ENCODE data around the gene BBX.

BBX gene

DNA sequence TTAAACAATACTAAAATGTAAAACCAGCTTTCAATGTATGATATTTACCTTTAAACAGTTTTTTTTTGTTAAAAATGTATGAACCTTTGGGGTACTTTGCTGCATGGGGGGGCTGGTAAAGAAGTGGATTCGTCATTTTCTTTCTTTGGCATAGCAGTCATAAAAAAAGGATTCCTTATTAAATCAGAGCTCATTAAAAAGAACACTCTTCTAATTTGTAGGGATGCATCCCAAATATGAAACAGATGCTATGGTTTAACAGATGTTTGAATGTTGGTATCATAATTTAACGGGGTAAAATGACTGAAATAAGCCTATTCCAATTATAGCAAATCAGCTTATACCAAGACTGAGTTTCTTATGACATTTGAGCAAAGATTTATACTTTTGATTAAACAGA is 234.4 kb downstream of the BBX start:
- DNase-seq = no peak

DNA sequence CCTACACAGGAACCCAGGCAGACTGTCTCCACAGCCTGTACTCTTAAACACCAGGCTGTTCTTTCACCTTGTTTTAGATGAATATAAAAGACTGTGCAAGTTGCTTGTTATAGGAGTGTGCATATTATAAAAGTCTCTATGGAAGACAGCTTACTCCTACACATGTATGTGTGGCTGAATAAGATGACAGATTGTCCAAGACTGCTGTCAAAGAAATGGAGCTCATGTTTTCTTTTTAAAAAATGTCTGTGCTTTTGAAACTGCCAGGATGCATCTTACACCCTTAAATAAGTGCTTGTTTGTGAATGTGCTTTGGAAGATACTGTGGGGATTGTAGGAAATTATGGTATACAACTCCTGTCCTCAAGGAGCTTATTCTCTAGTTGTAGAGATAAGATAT is 237.4 kb downstream of the BBX start:
- no peak for DNase-seq

DNA sequence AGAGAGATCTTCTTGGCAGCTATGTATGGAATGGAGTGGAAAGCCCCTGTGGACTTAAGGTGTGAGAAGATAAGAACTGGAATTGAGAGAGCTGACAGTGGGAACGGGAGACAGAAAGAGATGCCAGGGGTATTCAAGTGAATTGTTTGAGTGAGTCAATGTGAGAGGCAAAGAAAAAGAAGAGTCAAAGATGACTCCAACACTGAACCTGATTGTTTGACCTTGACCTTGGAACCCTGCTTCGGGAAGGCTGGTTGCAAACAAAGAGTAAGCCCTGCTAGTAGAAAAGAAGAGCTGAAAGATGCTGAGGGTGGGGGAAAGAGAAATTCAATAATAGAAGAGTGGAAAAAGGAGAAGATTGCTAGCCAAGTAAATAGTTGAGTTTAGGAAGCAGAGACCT is 238.6 kb downstream of the BBX start:
- no peak for DNase-seq

DNA sequence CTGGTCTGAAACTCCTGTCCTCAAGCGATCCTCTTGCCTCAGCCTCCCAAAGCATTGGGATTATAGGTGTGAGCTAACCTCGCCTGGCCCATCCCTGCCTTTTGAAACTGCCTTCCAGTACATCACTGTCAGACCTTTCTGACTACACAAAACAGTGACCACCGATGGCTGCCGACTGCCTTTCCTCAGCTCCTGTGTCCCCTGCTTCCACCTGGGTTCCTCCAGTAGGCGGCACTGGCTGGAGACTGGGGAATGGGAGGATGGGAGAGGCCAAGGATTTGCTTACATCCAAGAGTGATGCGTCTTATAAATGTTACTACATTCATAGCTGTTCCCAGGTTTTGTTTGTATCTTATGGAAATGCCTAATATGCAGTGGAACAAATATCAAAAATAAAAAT is 242.8 kb downstream of the BBX start:
- DNase-seq = no peak

DNA sequence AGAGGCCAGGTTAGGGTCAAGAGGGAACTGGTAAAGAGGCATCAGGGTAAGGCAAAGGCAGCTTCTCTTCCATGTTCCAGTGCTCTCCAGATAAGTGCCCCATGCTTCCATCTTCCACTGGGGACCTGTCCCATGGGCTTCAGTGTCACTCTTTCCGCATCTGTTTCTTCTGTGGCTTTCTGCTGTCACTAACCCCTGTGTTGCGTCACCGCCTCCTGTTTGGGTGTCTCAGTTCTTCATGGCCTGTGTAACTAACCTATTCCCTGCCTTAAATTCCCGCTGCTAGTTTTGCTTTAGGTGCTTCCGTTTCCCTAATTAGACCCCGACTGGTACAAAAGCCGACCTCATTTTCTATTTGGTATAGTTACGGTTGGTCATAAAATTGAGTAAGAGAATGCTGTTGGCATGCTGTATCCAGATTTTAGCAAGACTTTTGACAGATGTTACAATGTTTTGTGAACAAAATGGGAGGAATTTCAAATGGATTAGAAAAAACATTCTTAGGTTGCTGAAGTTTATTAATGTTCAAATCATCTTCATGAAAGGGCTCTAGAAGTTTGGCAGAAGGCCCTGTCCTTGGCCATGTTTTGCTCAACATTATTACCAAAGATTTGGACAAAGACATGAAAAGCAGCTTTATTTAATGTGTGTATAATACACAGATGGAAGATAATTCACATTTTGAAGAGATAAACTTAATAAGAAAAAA is 245.3 kb downstream of the BBX start:
- DNase-seq = no peak

GRCh38 chr3:107769882-107770281 is 247.1 kb downstream of the BBX start:
- DNase-seq = no peak

DNA sequence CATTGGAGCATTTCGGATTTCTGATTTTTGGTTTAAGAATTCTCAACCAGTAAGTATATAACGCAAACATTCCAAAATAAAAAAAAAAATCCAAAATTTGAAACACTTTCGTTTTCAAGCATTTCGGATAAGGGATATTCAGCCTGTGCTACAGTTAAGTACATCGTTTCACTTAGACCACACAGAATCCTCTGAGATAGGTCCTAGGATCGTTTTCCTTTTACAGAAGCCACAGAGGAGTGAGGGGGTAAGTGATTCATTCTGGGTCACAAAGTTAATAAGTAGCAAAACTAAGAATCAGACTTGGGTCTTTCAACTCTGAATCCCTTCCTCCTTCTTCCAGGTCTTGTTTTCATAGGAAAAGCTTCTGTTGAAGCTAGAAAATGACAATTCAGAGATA is 249.3 kb downstream of the BBX start:
- no peak for DNase-seq

- DNase-seq = peak; percentile 5
Measured at GRCh38 chr3:107775974-107776373, 253.2 kb downstream of the BBX start.

DNA sequence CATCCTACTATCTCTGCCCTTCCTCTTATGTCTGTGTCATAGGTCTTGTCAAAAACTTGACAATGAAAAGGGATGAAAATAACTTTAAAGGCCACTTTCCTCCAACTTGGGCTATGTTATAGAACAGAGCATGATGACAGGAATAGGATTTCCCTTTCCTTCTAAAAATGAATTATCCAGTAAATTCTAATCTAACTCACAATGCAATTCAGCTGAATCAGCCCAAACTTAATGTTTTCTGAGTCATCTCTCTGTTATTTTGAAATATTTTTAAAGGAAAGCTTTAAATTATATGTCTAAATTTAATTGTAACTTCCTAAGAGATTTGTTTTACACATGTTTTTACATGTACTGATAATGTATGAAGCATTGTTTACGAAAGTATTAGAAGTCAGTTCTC is 258.5 kb downstream of the BBX start:
- no peak for DNase-seq

- DNase-seq = no peak
Measured at GRCh38 chr3:107782054-107782453, 259.3 kb downstream of the BBX start.

GRCh38 chr3:107790612-107791011 is 267.9 kb downstream of the BBX start:
- DNase-seq = no peak

DNA sequence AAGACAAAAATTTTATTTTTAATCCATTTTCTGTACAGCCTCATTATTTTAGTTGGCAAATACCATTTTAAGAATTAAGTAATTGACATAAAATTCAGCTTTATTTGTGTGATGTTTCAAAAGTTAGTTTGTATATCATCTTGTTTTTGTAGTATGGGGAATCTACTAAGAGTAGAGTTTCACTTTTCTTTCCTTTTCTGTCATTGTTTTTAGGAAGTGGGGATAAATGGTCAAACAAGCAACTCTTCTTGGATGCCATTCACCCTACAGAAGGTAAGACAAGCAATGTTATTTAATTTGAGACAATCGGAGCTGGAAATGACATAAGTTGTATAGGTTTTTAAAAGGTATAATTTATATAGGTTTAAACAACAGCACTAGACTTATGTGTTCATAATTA is 268.3 kb downstream of the BBX start:
- DNase-seq = no peak

GRCh38 chr3:107791450-107791849 is 268.7 kb downstream of the BBX start:
- DNase-seq = no peak

DNA sequence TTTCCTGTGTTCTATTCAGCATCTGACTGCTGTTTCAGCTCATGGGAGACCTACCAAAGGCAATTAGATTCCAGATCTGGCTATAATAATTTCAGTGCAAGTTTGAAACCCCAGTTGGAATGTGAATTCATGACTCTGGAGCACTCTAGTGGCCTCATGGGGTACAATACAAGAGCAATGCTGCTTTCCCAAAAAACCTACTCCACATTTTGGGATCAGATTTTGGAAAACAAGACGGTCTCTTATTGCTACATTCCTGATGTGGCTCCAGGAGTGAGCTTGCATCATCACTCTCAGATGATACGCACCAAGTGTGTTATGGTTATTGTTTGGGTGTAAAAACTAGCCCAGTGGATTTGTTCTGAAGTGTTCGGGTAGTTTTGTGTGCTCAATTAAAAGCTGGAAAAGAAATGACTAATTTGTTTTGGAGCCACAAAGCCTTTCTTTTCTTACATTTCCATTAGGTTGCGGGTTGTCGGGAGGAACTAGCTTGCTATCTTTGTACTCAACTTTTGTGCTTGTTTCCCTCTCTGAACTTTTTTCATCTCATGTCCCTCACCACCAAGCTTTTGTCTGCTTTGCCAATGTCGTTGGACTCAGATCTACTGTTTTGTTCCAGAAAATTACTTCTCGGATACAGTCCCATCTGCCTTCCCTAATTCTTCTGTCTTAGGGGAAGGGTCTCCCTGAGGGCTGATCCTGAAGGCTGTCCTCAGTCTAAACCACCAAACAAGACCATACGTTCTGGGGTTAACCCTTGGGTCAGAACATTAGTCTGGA is 272.1 kb downstream of the BBX start:
- DNase-seq = no peak

- DNase-seq = no peak
Measured at GRCh38 chr3:107795514-107796094, 272.8 kb downstream of the BBX start.

GRCh38 chr3:107796791-107797190 is 274.0 kb downstream of the BBX start:
- DNase-seq = no peak

DNA sequence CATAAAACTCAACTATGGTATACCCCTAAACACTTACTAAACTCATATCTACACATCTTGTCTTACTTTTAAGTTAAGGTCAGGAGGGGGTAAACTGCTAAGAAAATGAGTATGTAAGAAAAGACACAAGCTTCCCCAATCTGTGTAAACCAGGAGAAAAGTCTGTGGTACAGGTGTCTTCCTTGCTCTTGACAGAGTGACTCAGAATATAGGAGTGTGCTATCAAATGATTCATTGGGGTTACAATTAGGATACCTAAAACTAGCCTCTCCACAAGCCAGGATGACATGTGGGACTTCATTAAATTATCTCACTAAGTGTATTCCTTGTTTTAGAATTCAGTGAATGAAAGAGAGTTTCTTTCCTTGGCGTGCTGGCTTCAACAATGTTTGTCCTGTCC is 274.8 kb downstream of the BBX start:
- no peak for DNase-seq

- DNase-seq = no peak
Measured at GRCh38 chr3:107798381-107798780, 275.6 kb downstream of the BBX start.

- no peak for DNase-seq
Measured at GRCh38 chr3:107800710-107801109, 277.9 kb downstream of the BBX start.

DNA sequence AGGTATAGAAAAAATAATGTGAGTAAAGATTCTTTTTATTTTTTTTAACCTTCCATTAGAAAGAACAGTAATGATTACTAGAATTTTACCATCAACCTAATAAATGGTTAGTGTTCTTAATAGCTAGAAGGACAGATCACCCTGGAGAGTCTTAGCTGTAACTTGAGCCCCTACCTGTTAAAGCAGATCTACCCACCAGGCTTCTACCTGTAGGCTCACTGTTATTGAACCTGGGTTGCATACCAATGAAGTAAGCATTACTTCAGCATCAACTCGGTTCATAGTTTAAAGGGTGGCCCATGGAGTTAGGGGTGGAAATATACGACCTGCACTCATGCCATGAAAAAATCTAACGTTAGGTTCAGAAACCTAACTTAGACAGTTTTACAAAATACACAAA is 280.4 kb downstream of the BBX start:
- no peak for DNase-seq

DNA sequence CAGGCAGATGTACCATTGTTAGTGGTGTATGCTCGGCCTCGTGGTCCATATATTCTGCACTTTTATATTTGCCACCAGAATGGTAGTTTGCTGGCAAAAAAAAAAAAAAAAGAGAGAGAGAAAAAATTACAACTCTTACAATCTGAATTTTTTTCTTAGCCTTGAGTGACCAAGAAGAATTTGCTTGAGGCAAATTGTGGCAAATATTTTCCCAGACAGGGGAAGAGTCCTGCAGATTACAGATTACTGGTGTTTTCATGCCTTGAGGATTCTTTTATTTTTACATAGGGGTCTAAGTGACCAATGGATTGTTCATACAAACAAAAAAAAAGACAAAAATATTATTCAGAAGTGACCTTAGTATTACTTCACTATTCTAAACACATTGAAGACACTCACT is 283.3 kb downstream of the BBX start:
- DNase-seq = no peak

GRCh38 chr3:107806536-107806935 is 283.8 kb downstream of the BBX start:
- DNase-seq = no peak

GRCh38 chr3:107810171-107811071 is 287.7 kb downstream of the BBX start:
- DNase-seq = no peak
